Bronchial epithelial cell (primary cell): Measurements from ENCODE around the gene AP3B1. TPM values are rescaled to one million over a fixed set of nuclear protein-coding genes. Genes with fewer than 3 reads are reported as not detected.
"Not testable (repeated sequence)": the region's sequence is repeated elsewhere in the genome, so short reads cannot be mapped to it uniquely, and the experiment has no call there.

ENCODE experiments used
- DNase-seq: peaks from one replicate; pipeline ENCODE4 v3.0.0-alpha.2; 2010; ENCODE audit warnings: low read depth
- FAIRE-seq: peaks from 2 replicates; lab custom pipeline; 2011; peaks lifted over from hg19 to GRCh38; lab: Jason Lieb, UNC
- H3K27me3 ChIP-seq: 2 replicates; pipeline ENCODE4 v1.5.1; 2011; ENCODE audit warnings: low read length; ENCODE audit not compliant: control insufficient read depth, insufficient read depth
- H3K36me3 ChIP-seq: 2 replicates; pipeline ENCODE4 v1.5.1; 2011; ENCODE audit warnings: low read length; ENCODE audit not compliant: control insufficient read depth, insufficient read depth
- H3K4me3 ChIP-seq: 2 replicates; pipeline ENCODE4 v1.5.1; 2011; ENCODE audit warnings: mild to moderate bottlenecking, low read depth, low read length, control low read depth
- CTCF ChIP-seq: IDR thresholded peaks from 2 replicates; pipeline ENCODE4 v1.5.1; 2011; ENCODE audit warnings: mild to moderate bottlenecking, moderate library complexity, low read length, control low read depth, inconsistent platforms; ENCODE audit not compliant: insufficient read depth, severe bottlenecking
- total RNA-seq: library from RNA; depleted of rRNA; stranded (reverse); fragments of >200 nt; gene quantifications from 2 replicates; pipeline ENCODE4 v1.2.1, GENCODE V29; 2014

The AP3B1 gene
- total RNA-seq, 1 donor from 2014 or later: 27.4 TPM

- DNase-seq (no peak), FAIRE-seq (no peak)
- no peaks in the 10 kb centered on the region for H3K36me3 ChIP-seq
- TF ChIP-seq CTCF: no peak
- H3K4me3 ChIP-seq: no peak overlapping the region
- no peaks in the 10 kb centered on the region for H3K27me3 ChIP-seq
Measured at GRCh38 chr5:78213799-78214198, 80.7 kb downstream of the AP3B1 start.

GRCh38 chr5:78211052-78211451 lies 83.4 kb downstream of the AP3B1 start:
- H3K36me3 ChIP-seq: no peaks in the 10 kb centered on the region
- TF ChIP-seq CTCF: no peak
- FAIRE-seq (no peak), DNase-seq (no peak)
- no peaks in the 10 kb centered on the region for H3K27me3 ChIP-seq
- H3K4me3 ChIP-seq: no peak overlapping the region

- FAIRE-seq (peak; percentile 23), DNase-seq (no peak)
- Histone ChIP-seq H3K36me3 (no peaks in the 10 kb centered on the region), H3K27me3 (no peaks in the 10 kb centered on the region), H3K4me3 (no peak overlapping the region)
- no peak for TF ChIP-seq CTCF
Measured at GRCh38 chr5:78204241-78204640, 90.3 kb downstream of the AP3B1 start.

- Histone ChIP-seq H3K27me3 (no peaks in the 10 kb centered on the region), H3K4me3 (no peak overlapping the region), H3K36me3 (no peaks in the 10 kb centered on the region)
- DNase-seq (no peak), FAIRE-seq (no peak)
- TF ChIP-seq CTCF: no peak
Measured at GRCh38 chr5:78203815-78204214, 90.7 kb downstream of the AP3B1 start.

GRCh38 chr5:78190402-78190801 lies 104.1 kb downstream of the AP3B1 start:
- FAIRE-seq: no peak

DNA sequence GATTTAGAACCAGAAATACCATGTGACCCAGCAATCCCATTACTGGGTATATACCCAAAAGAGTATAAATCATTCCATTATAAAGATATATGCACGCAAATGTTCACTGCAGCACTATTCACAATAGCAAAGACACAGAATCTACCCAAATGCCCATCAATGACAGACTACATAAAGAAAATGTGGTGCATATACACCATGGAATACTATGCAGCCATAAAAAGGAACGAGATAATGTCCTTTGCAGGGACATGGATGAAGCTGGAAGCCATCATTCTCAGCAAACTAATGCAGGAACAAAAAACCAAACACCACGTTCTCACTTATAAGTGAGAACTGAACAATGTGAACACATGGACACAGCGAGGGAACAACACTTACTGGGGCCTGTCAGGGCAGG lies 105.8 kb downstream of the AP3B1 start:
- DNase-seq, H3K27me3 ChIP-seq, FAIRE-seq, H3K4me3 ChIP-seq, H3K36me3 ChIP-seq: not testable (repeated sequence)

More at GRCh38 chr5:78190402-78190801, 104.1 kb downstream of the AP3B1 start:
- DNase-seq: no peak
- Histone ChIP-seq H3K36me3 (no peaks in the 10 kb centered on the region), H3K27me3 (no peaks in the 10 kb centered on the region), H3K4me3 (no peak overlapping the region)
- no peak for TF ChIP-seq CTCF
